Measurements from ENCODE around the gene MACROD2. TPM values are rescaled to one million over a fixed set of nuclear protein-coding genes. Genes with fewer than 3 reads are reported as not detected.

MACROD2 gene
- polyA plus RNA-seq, 1 donor (not counting 4 experiments of a cell fraction or from before 2014, with no cell fraction given) = 0.71 TPM

GRCh38 chr20:14696937-14697336, 701.6 kb downstream of the MACROD2 start:
- Histone ChIP-seq H3K79me2 (ENCODE audit: control insufficient read depth, insufficient read depth, low read length) (no peaks in the 10 kb centered on the region), H3K27ac (ENCODE audit: control insufficient read depth, insufficient read depth, low read length) (no peak overlapping the region), H3K9me1 (ENCODE audit: control insufficient read depth, extremely low read depth, insufficient read depth, low read length) (no peaks in the 10 kb centered on the region), H3K27me3 (ENCODE audit: control insufficient read depth, extremely low read depth, insufficient read depth, low read length) (no peaks in the 10 kb centered on the region), H3K36me3 (ENCODE audit: control insufficient read depth in 2 of 2, extremely low read depth in 1 of 2, insufficient read depth in 2 of 2, low read length in 2 of 2) (no peaks in the 10 kb centered on the region), H3K4me3 (ENCODE audit: control insufficient read depth in 2 of 3, extremely low read depth in 1 of 3, insufficient read depth in 2 of 3, low read depth in 1 of 3, low read length in 3 of 3) (no peak overlapping the region), H3K4me2 (ENCODE audit: control insufficient read depth, extremely low read depth, insufficient read depth, low read depth, low read length) (no peak overlapping the region), H3K4me1 (ENCODE audit: control insufficient read depth, extremely low read depth, insufficient read depth, low read length) (peaks cover 6% of the 10 kb centered on the region), H3K9ac (ENCODE audit: control insufficient read depth, extremely low read depth, insufficient read depth, low read length) (no peak overlapping the region), H4K20me1 (ENCODE audit: control insufficient read depth, extremely low read depth, insufficient read depth, low read length) (no peaks in the 10 kb centered on the region), H2AFZ (ENCODE audit: control insufficient read depth, low read length) (no peak overlapping the region), H3K9me3 (ENCODE audit: control insufficient read depth, low read depth, low read length) (no peaks in the 10 kb centered on the region)
- FAIRE-seq = no peak
- DNase-seq (ENCODE audit: low read depth, low spot score) = no peak
- TF ChIP-seq CTCF (optimal IDR thresholded peaks at IDR 0.05 in 1 of 3, IDR thresholded peaks at IDR 0.05 in 1 of 3, conservative IDR thresholded peaks at IDR 0.05 in 1 of 3; ENCODE audit: extremely low read depth in 1 of 3, insufficient read depth in 2 of 3, low read length in 3 of 3) (no peak), EZH2 (IDR thresholded peaks at IDR 0.05; ENCODE audit: low read length) (no peak)
- dilution Hi-C loops (cut with MboI; ENCODE audit: extremely low pct_ligation_motif_present, low sequenced_read_pairs) = no loop called here

- H3K4me2 ChIP-seq (ENCODE audit: control insufficient read depth, extremely low read depth, insufficient read depth, low read depth, low read length) = no peak overlapping the region
- no peak for TF ChIP-seq EZH2 (IDR thresholded peaks at IDR 0.05; ENCODE audit: low read length)
- TF ChIP-seq CTCF (optimal IDR thresholded peaks at IDR 0.05 in 1 of 3, IDR thresholded peaks at IDR 0.05 in 1 of 3, conservative IDR thresholded peaks at IDR 0.05 in 1 of 3; ENCODE audit: extremely low read depth in 1 of 3, insufficient read depth in 2 of 3, low read length in 3 of 3) = no peak
- no peak overlapping the region for H3K9ac ChIP-seq (ENCODE audit: control insufficient read depth, extremely low read depth, insufficient read depth, low read length)
- DNase-seq (ENCODE audit: low read depth, low spot score) (no peak), FAIRE-seq (no peak)
- dilution Hi-C loops (cut with MboI; ENCODE audit: extremely low pct_ligation_motif_present, low sequenced_read_pairs) = no loop called here
- H3K4me3 ChIP-seq (ENCODE audit: control insufficient read depth in 2 of 3, extremely low read depth in 1 of 3, insufficient read depth in 2 of 3, low read depth in 1 of 3, low read length in 3 of 3) = no peak overlapping the region
- no peaks in the 10 kb centered on the region for H3K9me1 ChIP-seq (ENCODE audit: control insufficient read depth, extremely low read depth, insufficient read depth, low read length)
- no peak overlapping the region for H2AFZ ChIP-seq (ENCODE audit: control insufficient read depth, low read length)
- no peaks in the 10 kb centered on the region for H3K27me3 ChIP-seq (ENCODE audit: control insufficient read depth, extremely low read depth, insufficient read depth, low read length)
- no peak overlapping the region for H3K27ac ChIP-seq (ENCODE audit: control insufficient read depth, insufficient read depth, low read length)
- H3K36me3 ChIP-seq (ENCODE audit: control insufficient read depth in 2 of 2, extremely low read depth in 1 of 2, insufficient read depth in 2 of 2, low read length in 2 of 2) = no peaks in the 10 kb centered on the region
- no peaks in the 10 kb centered on the region for H3K9me3 ChIP-seq (ENCODE audit: control insufficient read depth, low read depth, low read length)
- no peaks in the 10 kb centered on the region for H4K20me1 ChIP-seq (ENCODE audit: control insufficient read depth, extremely low read depth, insufficient read depth, low read length)
- H3K79me2 ChIP-seq (ENCODE audit: control insufficient read depth, insufficient read depth, low read length) = no peaks in the 10 kb centered on the region
- peaks cover 6% of the 10 kb centered on the region for H3K4me1 ChIP-seq (ENCODE audit: control insufficient read depth, extremely low read depth, insufficient read depth, low read length)
These were observed 702.8 kb downstream of the MACROD2 start for GRCh38 chr20:14698125-14698524.
